ENCODE data around the gene TNS3.

- no peak for TF ChIP-seq CTCF (conservative IDR thresholded peaks at IDR 0.05 in 1 of 2, IDR thresholded peaks at IDR 0.05 in 1 of 2; ENCODE audit: extremely low read depth in 1 of 2, insufficient read depth in 1 of 2, low read depth in 1 of 2, low read length in 2 of 2)
- TF ChIP-seq EZH2 (IDR thresholded peaks at IDR 0.05; ENCODE audit: borderline replicate concordance, low read length), result no peak
Measured at GRCh38 chr7:47578579-47579270, 3.2 kb downstream of the TNS3 start.
